Kidney (tissue), 14 donors: Measurements from ENCODE around the gene EFCAB11. TPM values are rescaled to one million over a fixed set of nuclear protein-coding genes. Genes with fewer than 3 reads are reported as not detected.

Experiments used
- DNase-seq, 5 donors: peaks; one replicate each; pipeline ENCODE4 v3.0.0-alpha.2; 2013 to 2020
- FAIRE-seq: peaks from 2 replicates; lab custom pipeline; 2012; peaks lifted over from hg19 to GRCh38; lab: Jason Lieb, UNC
- H3K27ac ChIP-seq, 2 donors: one replicate each; pipeline ENCODE4 v1.7.0; 2013; ENCODE audit warnings: low read depth in 2 of 2, low read length in 2 of 2, inconsistent platforms in 1 of 2
- H3K27me3 ChIP-seq: one replicate; pipeline ENCODE4 v1.7.1; 2013; ENCODE audit warnings: low read length, inconsistent platforms; ENCODE audit not compliant: control insufficient read depth, insufficient read depth
- H3K36me3 ChIP-seq, 3 donors: one replicate each; pipeline versions ENCODE4 v1.7.0 to v1.7.1; 2013; ENCODE audit warnings: low read length in 3 of 3, control low read depth in 1 of 3, inconsistent platforms in 1 of 3; ENCODE audit not compliant: insufficient read depth in 3 of 3, control insufficient read depth in 2 of 3
- H3K4me1 ChIP-seq, 3 donors: one replicate each; pipeline versions ENCODE4 v1.7.0 to v1.7.1; 2013; ENCODE audit warnings: low read length in 3 of 3, inconsistent platforms in 1 of 3, low read depth in 1 of 3; ENCODE audit not compliant: control insufficient read depth in 2 of 3, insufficient read depth in 2 of 3
- H3K4me3 ChIP-seq, 3 donors: one replicate each; pipeline versions ENCODE4 v1.7.0 to v1.8.1; 2013; ENCODE audit warnings: low read length in 3 of 3, control low read depth in 1 of 3, inconsistent platforms in 1 of 3
- H3K9ac ChIP-seq, 3 donors: one replicate each; pipeline versions ENCODE4 v1.7.0 to v1.7.1; 2013; ENCODE audit warnings: low read length in 3 of 3, control low read depth in 1 of 3, inconsistent platforms in 1 of 3
- H3K9me3 ChIP-seq, 3 donors: one replicate each; pipeline versions ENCODE4 v1.7.0 to v1.7.1; 2013; ENCODE audit warnings: low read length in 3 of 3, control low read depth in 1 of 3, inconsistent platforms in 1 of 3; ENCODE audit not compliant: control insufficient read depth in 2 of 3, insufficient read depth in 1 of 3
- CTCF ChIP-seq: IDR thresholded peaks from 3 replicates; pipeline ENCODE4 v1.5.1; 2012; ENCODE audit warnings: mild to moderate bottlenecking, moderate library complexity, borderline replicate concordance; ENCODE audit not compliant: insufficient read depth; ENCODE audit errors: extremely low read depth
- intact Hi-C: fragments of 100-400 bp; cut with DNase I; formaldehyde crosslinking; loops from one replicate; pipeline ENCODE4 v1.11.1; 2022
- polyA plus RNA-seq: library from polyadenylated mRNA; stranded (reverse); fragments of 350-450 nt; fragmentation: Illumina TruSeq; extraction: RNeasy Lipid Tissue Mini Kit (QIAGEN cat#74804); gene quantifications from one replicate; pipeline ENCODE4 v1.2.3, GENCODE V29; 2014; ENCODE audit warnings: low read depth, low replicate concordance; ENCODE audit not compliant: insufficient read depth
- total RNA-seq: library from RNA; stranded (reverse); fragmentation: NEBNext Ultra II Directional; extraction: Animal tissue kit (Norgen Biotek cat#: 25700); gene quantifications from one replicate; pipeline ENCODE4 v1.2.1, GENCODE V29; 2021
- donor health status: control.
- donor health status: control.
- donor health status: control.
- donor health status: control.
- donor health status: control.
- donor health status: DM: yes; HTN: yes; CAD: no.
- donor health status: Normal renal cell carcinoma (clear cell type).

Gene EFCAB11
- total and polyA plus RNA-seq, 2 donors from 2014 or later, result 8.4 to 8.9 TPM

- Histone ChIP-seq H3K27me3 (no peaks in the 10 kb centered on the region), H3K4me1 (no peaks in the 10 kb centered on the region), H3K27ac (no peak overlapping the region), H3K9me3 (no peaks in the 10 kb centered on the region), H3K4me3 (no peak overlapping the region), H3K36me3 (no peaks in the 10 kb centered on the region), H3K9ac (no peak overlapping the region)
- no peak for DNase-seq
- intact Hi-C loops, result no loop called here
- no peak for FAIRE-seq
- TF ChIP-seq CTCF, result no peak
These were observed 17.8 kb downstream of the EFCAB11 start for GRCh38 chr14:89936654-89937185.

GRCh38 chr14:89933002-89933401 lies 21.5 kb downstream of the EFCAB11 start:
- TF ChIP-seq CTCF, result no peak
- intact Hi-C loops, result no loop called here
- FAIRE-seq (no peak), DNase-seq (no peak)
- H3K4me1 ChIP-seq, result no peaks in the 10 kb centered on the region
- H3K36me3 ChIP-seq, result peaks cover 0 to 2% (median 0%) of the 10 kb centered on the region in 3 donors
- H3K9ac ChIP-seq, result no peak overlapping the region
- H3K9me3 ChIP-seq, result no peaks in the 10 kb centered on the region
- H3K27me3 ChIP-seq, result no peaks in the 10 kb centered on the region
- H3K4me3 ChIP-seq, result no peak overlapping the region
- H3K27ac ChIP-seq, result no peak overlapping the region

GRCh38 chr14:89927186-89927865 lies 27.2 kb downstream of the EFCAB11 start:
- FAIRE-seq (no peak), DNase-seq (no peak)
- H3K4me3 ChIP-seq, result no peak overlapping the region
- H3K9me3 ChIP-seq, result no peaks in the 10 kb centered on the region
- peaks cover 0 to 8% (median 0%) of the 10 kb centered on the region in 3 donors for H3K4me1 ChIP-seq
- no peak for TF ChIP-seq CTCF
- no peaks in the 10 kb centered on the region for H3K27me3 ChIP-seq
- H3K27ac ChIP-seq, result no peak overlapping the region
- intact Hi-C loops, result no loop called here
- H3K9ac ChIP-seq, result no peak overlapping the region
- peaks cover 0 to 2% (median 0%) of the 10 kb centered on the region in 3 donors for H3K36me3 ChIP-seq
